ENCODE measurements around the gene MT1M.

MT1M gene

DNA sequence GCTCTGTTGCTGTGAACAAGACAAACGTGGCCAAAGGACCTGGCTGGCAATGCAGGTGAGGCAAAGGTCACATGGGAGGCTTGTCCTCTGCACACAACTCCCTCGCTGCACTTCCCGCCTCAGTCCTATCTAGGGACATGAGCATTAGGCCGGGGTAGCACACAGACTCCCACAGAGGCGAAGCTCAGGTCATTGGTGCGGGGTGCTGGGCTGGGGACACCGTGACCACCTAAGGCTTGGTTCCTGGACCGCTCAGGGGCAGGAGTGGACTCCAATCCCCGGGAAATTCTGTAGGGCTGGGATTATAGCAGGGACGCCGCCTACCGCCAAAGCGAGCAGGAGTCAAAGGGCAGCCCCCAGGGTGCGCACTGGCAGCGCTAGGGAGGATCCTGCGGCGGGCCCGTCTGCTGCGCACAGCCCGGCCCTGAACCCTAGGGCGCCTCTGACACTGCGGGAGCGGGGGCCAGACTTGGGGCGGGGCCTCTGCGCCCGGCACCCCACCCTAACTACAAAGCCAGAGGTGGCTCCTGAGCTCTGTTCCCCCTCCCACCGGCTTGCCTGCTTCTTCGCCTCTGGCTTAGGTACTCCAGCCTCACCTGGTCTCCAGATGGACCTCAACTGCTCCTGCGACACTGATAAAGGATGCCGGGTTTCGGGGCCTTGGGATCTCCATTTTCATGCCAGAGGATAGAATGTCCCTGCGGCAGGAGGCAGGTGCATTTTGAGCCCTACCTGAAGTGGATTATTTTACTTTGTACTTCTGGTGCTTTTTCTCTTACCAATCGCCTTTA lies 15.4 kb downstream of the MT1M start:
- Histone ChIP-seq H3K27me3 (peaks cover 53 to 79% (median 73%) of the 10 kb centered on the region in 11 experiments), H3K36me3 (no peaks in the 10 kb centered on the region), H3K27ac (no peak overlapping the region), H3K4me2 (no peak overlapping the region), H3K4me1 (peaks cover 0 to 4% (median under 1%) of the 10 kb centered on the region in 10 experiments; a peak in 8 of 20 replicates), H3K9me3 (replicated peaks in 1 of 11) (no peaks in the 10 kb centered on the region), H3K4me3 (no peak overlapping the region), H4K20me1 (peaks cover 0 to 12% (median 0%) of the 10 kb centered on the region in 11 experiments; a peak in 10 of 22 replicates), H3K9ac (no peak overlapping the region)
- TF ChIP-seq Cebpa-rat (IDR thresholded peaks at IDR 0.05) = no peak

DNA sequence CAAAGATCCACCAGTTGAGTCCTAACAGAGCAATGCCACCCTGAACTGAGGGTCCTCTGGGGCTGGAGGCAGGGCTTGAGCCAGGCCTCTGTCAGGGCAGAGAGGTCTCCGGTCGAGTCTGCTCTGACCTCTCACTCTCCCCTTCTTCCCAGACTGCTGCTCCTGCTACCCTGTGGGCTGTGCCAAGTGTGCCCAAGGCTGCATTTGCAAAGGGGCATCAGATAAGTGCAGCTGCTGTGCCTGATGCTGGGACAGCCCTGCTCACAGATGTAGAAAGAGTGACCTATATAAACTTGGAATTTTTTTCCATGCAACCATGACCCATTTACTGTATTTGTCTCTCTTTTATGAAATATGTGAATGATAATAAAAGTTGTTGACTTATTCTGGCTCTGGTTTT lies 16.8 kb downstream of the MT1M start:
- Histone ChIP-seq H3K27me3 (peaks cover 39 to 65% (median 59%) of the 10 kb centered on the region in 11 experiments), H3K4me2 (no peak overlapping the region)
- TF ChIP-seq Cebpa-rat (IDR thresholded peaks at IDR 0.05) = no peak

GRCh38 chr16:56649820-56650219 lies 17.4 kb downstream of the MT1M start:
- Histone ChIP-seq H3K9ac (no peak overlapping the region), H3K4me1 (peaks cover 7 to 23% (median 11%) of the 10 kb centered on the region in 10 experiments; a peak in 17 of 20 replicates), H3K4me2 (no peak overlapping the region), H3K27ac (no peak overlapping the region), H3K36me3 (no peaks in the 10 kb centered on the region), H4K20me1 (peaks cover 0 to 10% (median 0%) of the 10 kb centered on the region in 11 experiments; a peak in 7 of 22 replicates), H3K27me3 (peaks cover 34 to 60% (median 53%) of the 10 kb centered on the region in 11 experiments), H3K9me3 (replicated peaks in 1 of 11) (no peaks in the 10 kb centered on the region), H3K4me3 (no peak overlapping the region)
- TF ChIP-seq Cebpa-rat (IDR thresholded peaks at IDR 0.05) = no peak

More for the DNA sequence above, 16.8 kb downstream of the MT1M start:
- Histone ChIP-seq H3K4me3 (no peak overlapping the region), H3K4me1 (peaks cover 6 to 18% (median 11%) of the 10 kb centered on the region in 10 experiments; a peak in 17 of 20 replicates), H3K9me3 (replicated peaks in 1 of 11) (no peaks in the 10 kb centered on the region), H4K20me1 (peaks cover 0 to 10% (median 0%) of the 10 kb centered on the region in 11 experiments; a peak in 8 of 22 replicates), H3K27ac (no peak overlapping the region), H3K36me3 (no peaks in the 10 kb centered on the region), H3K9ac (no peak overlapping the region)

GRCh38 chr16:56651586-56651985 lies 19.1 kb downstream of the MT1M start, which contains the start of gene MT1B:
Gene MT1B, plus strand, starts transcription at chr16:56651886. Its CDS starts 68 bp downstream, at chr16:56651954.
- Histone ChIP-seq H3K9me3 (replicated peaks in 1 of 11) (no peaks in the 10 kb centered on the region), H3K36me3 (no peaks in the 10 kb centered on the region), H3K27me3 (peaks cover 22 to 46% (median 36%) of the 10 kb centered on the region in 11 experiments), H3K4me1 (peaks cover 7 to 24% (median 11%) of the 10 kb centered on the region in 10 experiments; a peak in 17 of 20 replicates), H3K4me2 (peak within 1 kb of the TSS in 4 of 11 experiments; percentile 37 to 66 (median 56); a peak in 4 of 22 replicates), H3K4me3 (no peak within 1 kb of the TSS), H4K20me1 (peaks cover 0 to 6% (median 0%) of the 10 kb centered on the region in 11 experiments; a peak in 3 of 22 replicates), H3K27ac (no peak within 1 kb of the TSS), H3K9ac (no peak within 1 kb of the TSS)
- no peak for TF ChIP-seq Cebpa-rat (IDR thresholded peaks at IDR 0.05)

- Histone ChIP-seq H3K4me2 (peak overlapping the region in 4 of 11 experiments; percentile 37 to 66 (median 56); a peak in 6 of 22 replicates), H3K9me3 (replicated peaks in 1 of 11) (no peaks in the 10 kb centered on the region), H3K4me1 (peaks cover 7 to 28% (median 15%) of the 10 kb centered on the region in 10 experiments; a peak in 18 of 20 replicates), H4K20me1 (peaks cover 0 to 5% (median 0%) of the 10 kb centered on the region in 11 experiments; a peak in 2 of 22 replicates), H3K36me3 (no peaks in the 10 kb centered on the region), H3K9ac (no peak overlapping the region), H3K4me3 (no peak overlapping the region), H3K27ac (no peak overlapping the region), H3K27me3 (peaks cover 13 to 46% (median 36%) of the 10 kb centered on the region in 11 experiments)
- TF ChIP-seq Cebpa-rat (IDR thresholded peaks at IDR 0.05) = no peak
Measured at GRCh38 chr16:56652600-56652999, 20.1 kb downstream of the MT1M start.

DNA sequence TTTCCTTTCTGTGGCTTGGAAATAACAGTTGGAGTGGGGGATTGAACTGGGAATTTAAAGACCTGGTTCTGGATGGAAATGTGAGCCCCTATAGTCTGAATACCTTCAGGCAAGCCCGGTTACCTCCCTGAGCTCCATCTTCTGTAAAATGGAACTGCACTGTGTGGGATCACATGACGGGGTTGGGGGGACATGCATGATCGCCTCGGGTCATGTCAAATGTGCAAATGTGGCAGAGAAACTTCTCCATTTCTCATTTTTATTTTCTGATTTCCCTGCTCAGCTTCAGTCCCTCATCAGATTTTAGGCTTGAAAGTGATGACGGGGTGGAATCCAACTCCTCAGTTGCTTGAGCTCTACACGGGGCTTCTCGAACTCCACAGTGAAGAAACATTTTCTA lies 20.8 kb downstream of the MT1M start:
- no peaks in the 10 kb centered on the region for H3K9me3 ChIP-seq (replicated peaks in 1 of 11)
- no peak overlapping the region for H3K4me3 ChIP-seq
- no peak for TF ChIP-seq Cebpa-rat (IDR thresholded peaks at IDR 0.05)
- H3K27me3 ChIP-seq = peaks cover 13 to 46% (median 36%) of the 10 kb centered on the region in 11 experiments
- H3K9ac ChIP-seq = no peak overlapping the region
- peaks cover 0 to 2% (median 0%) of the 10 kb centered on the region in 11 experiments; a peak in 2 of 22 replicates for H4K20me1 ChIP-seq
- no peaks in the 10 kb centered on the region for H3K36me3 ChIP-seq
- H3K4me1 ChIP-seq = peaks cover 14 to 32% (median 22%) of the 10 kb centered on the region in 10 experiments
- H3K27ac ChIP-seq = no peak overlapping the region
- peak overlapping the region in 10 of 11 experiments; percentile 14 to 66 (median 40); a peak in 18 of 22 replicates for H3K4me2 ChIP-seq

- TF ChIP-seq Cebpa-rat (IDR thresholded peaks at IDR 0.05) = no peak
- H3K36me3 ChIP-seq = no peaks in the 10 kb centered on the region
- peak within 1 kb of the TSS; percentile 59 to 75 (median 66) for H3K4me3 ChIP-seq
- H4K20me1 ChIP-seq = peaks cover 0 to 9% (median 0%) of the 10 kb centered on the region in 11 experiments; a peak in 2 of 22 replicates
- no peaks in the 10 kb centered on the region for H3K9me3 ChIP-seq (replicated peaks in 1 of 11)
- H3K27me3 ChIP-seq = peaks cover 52 to 67% (median 63%) of the 10 kb centered on the region in 11 experiments
- peak within 1 kb of the TSS; percentile 79 to 99 (median 95) for H3K4me2 ChIP-seq
- H3K4me1 ChIP-seq = peaks cover 20 to 41% (median 32%) of the 10 kb centered on the region in 10 experiments
- peak within 1 kb of the TSS in 5 of 11 experiments; percentile 14 to 52 (median 26); a peak in 7 of 22 replicates for H3K27ac ChIP-seq
- peak within 1 kb of the TSS; percentile 25 to 72 (median 62); a peak in 19 of 22 replicates for H3K9ac ChIP-seq
Measured at GRCh38 chr16:56657555-56658326, 25.3 kb downstream of the MT1M start, which contains the start of gene MT1F. Gene MT1F, plus strand, starts transcription at chr16:56657959. Its CDS starts 100 bp downstream, at chr16:56658059.

GRCh38 chr16:56658327-56658875 lies 25.9 kb downstream of the MT1M start:
- peaks cover 0 to 10% (median 0%) of the 10 kb centered on the region in 11 experiments; a peak in 2 of 22 replicates for H4K20me1 ChIP-seq
- no peak for TF ChIP-seq Cebpa-rat (IDR thresholded peaks at IDR 0.05)
- H3K9me3 ChIP-seq (replicated peaks in 1 of 11) = no peaks in the 10 kb centered on the region
- H3K4me1 ChIP-seq = peaks cover 19 to 38% (median 30%) of the 10 kb centered on the region in 10 experiments
- peak overlapping the region in 7 of 11 experiments; percentile 34 to 72 (median 64); a peak in 7 of 22 replicates for H3K9ac ChIP-seq
- no peak overlapping the region; a peak in 1 of 22 replicates for H3K27ac ChIP-seq
- H3K4me2 ChIP-seq = peak overlapping the region; percentile 79 to 99 (median 95)
- H3K27me3 ChIP-seq = peaks cover 59 to 74% (median 70%) of the 10 kb centered on the region in 11 experiments
- H3K36me3 ChIP-seq = no peaks in the 10 kb centered on the region
- peak overlapping the region; percentile 59 to 75 (median 66) for H3K4me3 ChIP-seq
